GM18505 (cell line): Measurements from ENCODE around the gene RNF224.
"Not testable (repeated sequence)": the region's sequence is repeated elsewhere in the genome, so short reads cannot be mapped to it uniquely, and the experiment has no call there.

Source experiments
- ATAC-seq: cut with Tn5 transposase; IDR thresholded peaks from one replicate; pipeline ENCODE4 v1.9.1; 2021; ENCODE audit not compliant: unreplicated experiment
- POLR2A ChIP-seq: IDR thresholded peaks from 4 replicates; pipeline ENCODE4 v1.6.1; 2011; ENCODE audit warnings: borderline replicate concordance; ENCODE audit not compliant: insufficient read depth, insufficient read length; ENCODE audit errors: extremely low read depth

Gene RNF224

GRCh38 chr9:137255448-137256114, 28.3 kb downstream of the RNF224 start:
- no peak for ATAC-seq
- TF ChIP-seq POLR2A, result no peak

- no peak for ATAC-seq
- no peak for TF ChIP-seq POLR2A
Measured at GRCh38 chr9:137256362-137256761, 29.1 kb downstream of the RNF224 start.

GRCh38 chr9:137256856-137257255, 29.6 kb downstream of the RNF224 start:
- no peak for TF ChIP-seq POLR2A
- ATAC-seq, result no peak

GRCh38 chr9:137262173-137262908, 35.0 kb downstream of the RNF224 start:
- ATAC-seq, result not testable (repeated sequence)

GRCh38 chr9:137262909-137263285, 35.6 kb downstream of the RNF224 start:
- no peak for ATAC-seq
- no peak for TF ChIP-seq POLR2A

GRCh38 chr9:137263506-137263905, 36.2 kb downstream of the RNF224 start:
- ATAC-seq, result no peak

GRCh38 chr9:137264067-137264466, 36.8 kb downstream of the RNF224 start:
- TF ChIP-seq POLR2A, result no peak
- no peak for ATAC-seq

More at GRCh38 chr9:137263506-137263905, 36.2 kb downstream of the RNF224 start:
- no peak for TF ChIP-seq POLR2A

- no peak for ATAC-seq
Measured at GRCh38 chr9:137265496-137266161, 38.3 kb downstream of the RNF224 start.

GRCh38 chr9:137266162-137266527, 38.8 kb downstream of the RNF224 start:
- ATAC-seq, result no peak
- TF ChIP-seq POLR2A, result no peak

More at GRCh38 chr9:137265496-137266161, 38.3 kb downstream of the RNF224 start:
- TF ChIP-seq POLR2A, result no peak

- no peak for ATAC-seq
- TF ChIP-seq POLR2A, result no peak
Measured at GRCh38 chr9:137266585-137267453, 39.5 kb downstream of the RNF224 start.

- peak; percentile 17 for TF ChIP-seq POLR2A
- ATAC-seq, result no peak
Measured at GRCh38 chr9:137267933-137268355, 40.6 kb downstream of the RNF224 start.

GRCh38 chr9:137268538-137269201, 41.4 kb downstream of the RNF224 start:
- ATAC-seq, result no peak
- TF ChIP-seq POLR2A, result no peak
